GM13977 (cell line): Measurements from ENCODE around the gene EXOC2.
"Not testable (repeated sequence)": the region's sequence is repeated elsewhere in the genome, so short reads cannot be mapped to it uniquely, and the experiment has no call there.

ENCODE experiments used
- DNase-seq: peaks from one replicate; pipeline ENCODE4 v3.0.0; 2012; ENCODE audit warnings: low spot score
- in situ Hi-C: fragments of 300-500 bp; cut with MboI; formaldehyde crosslinking; loops from one replicate; pipeline ENCODE4 v1.12.0; 2022; ENCODE audit warnings: low sequenced_read_pairs, low pct_unique_long_range_greater_than_20kb, mixed read lengths, inconsistent platforms; ENCODE audit not compliant: unreplicated experiment
- TF ChIP-seq, protein P1 (sequence below): IDR thresholded peaks from 2 replicates; pipeline ENCODE4 v1.5.1; 2012; ENCODE audit warnings: mild to moderate bottlenecking, control low read depth; ENCODE audit not compliant: insufficient read depth; ENCODE audit errors: extremely low read depth, missing control alignments

Gene EXOC2

GRCh38 chr6:617456-618100 lies 75.4 kb downstream of the EXOC2 start:
- no peak for DNase-seq
- in situ Hi-C loops = no loop called here
- TF ChIP-seq, protein P1, sequence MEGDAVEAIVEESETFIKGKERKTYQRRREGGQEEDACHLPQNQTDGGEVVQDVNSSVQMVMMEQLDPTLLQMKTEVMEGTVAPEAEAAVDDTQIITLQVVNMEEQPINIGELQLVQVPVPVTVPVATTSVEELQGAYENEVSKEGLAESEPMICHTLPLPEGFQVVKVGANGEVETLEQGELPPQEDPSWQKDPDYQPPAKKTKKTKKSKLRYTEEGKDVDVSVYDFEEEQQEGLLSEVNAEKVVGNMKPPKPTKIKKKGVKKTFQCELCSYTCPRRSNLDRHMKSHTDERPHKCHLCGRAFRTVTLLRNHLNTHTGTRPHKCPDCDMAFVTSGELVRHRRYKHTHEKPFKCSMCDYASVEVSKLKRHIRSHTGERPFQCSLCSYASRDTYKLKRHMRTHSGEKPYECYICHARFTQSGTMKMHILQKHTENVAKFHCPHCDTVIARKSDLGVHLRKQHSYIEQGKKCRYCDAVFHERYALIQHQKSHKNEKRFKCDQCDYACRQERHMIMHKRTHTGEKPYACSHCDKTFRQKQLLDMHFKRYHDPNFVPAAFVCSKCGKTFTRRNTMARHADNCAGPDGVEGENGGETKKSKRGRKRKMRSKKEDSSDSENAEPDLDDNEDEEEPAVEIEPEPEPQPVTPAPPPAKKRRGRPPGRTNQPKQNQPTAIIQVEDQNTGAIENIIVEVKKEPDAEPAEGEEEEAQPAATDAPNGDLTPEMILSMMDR = no peak

GRCh38 chr6:613981-614380 lies 79.0 kb downstream of the EXOC2 start:
- in situ Hi-C loops = no loop called here

GRCh38 chr6:611928-612327 lies 81.0 kb downstream of the EXOC2 start:
- in situ Hi-C loops = no loop called here
- DNase-seq = no peak
- TF ChIP-seq, protein P1 = no peak

More at GRCh38 chr6:613981-614380, 79.0 kb downstream of the EXOC2 start:
- TF ChIP-seq, protein P1 = no peak
- DNase-seq = no peak

- DNase-seq = no peak
- TF ChIP-seq, protein P1 = no peak
- in situ Hi-C loops = no loop called here
Measured at GRCh38 chr6:610882-611281, 82.1 kb downstream of the EXOC2 start.

- in situ Hi-C loops = no loop called here
- DNase-seq = no peak
- TF ChIP-seq, protein P1 = no peak
Measured at GRCh38 chr6:609905-610304, 83.0 kb downstream of the EXOC2 start.

- TF ChIP-seq, protein P1 = no peak
- in situ Hi-C loops = no loop called here
- DNase-seq = no peak
Measured at GRCh38 chr6:606829-607379, 86.0 kb downstream of the EXOC2 start.

DNA sequence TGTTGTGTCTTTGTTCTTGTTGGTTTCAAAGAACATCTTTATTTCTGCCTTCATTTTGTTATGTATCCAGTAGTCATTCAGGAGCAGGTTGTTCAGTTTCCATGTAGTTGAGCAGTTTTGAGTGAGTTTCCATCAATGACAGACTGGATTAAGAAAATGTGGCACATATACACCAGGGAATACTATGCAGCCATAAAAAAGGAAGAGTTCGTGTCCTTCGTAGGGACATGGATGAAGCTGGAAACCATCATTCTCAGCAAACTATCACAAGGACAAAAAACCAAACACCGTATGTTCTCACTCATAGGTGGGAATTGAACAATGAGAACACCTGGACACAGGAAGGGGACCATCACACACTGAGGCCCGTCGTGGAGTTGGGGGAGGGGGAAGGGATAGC lies 87.0 kb downstream of the EXOC2 start:
- DNase-seq, in situ Hi-C loops: not testable (repeated sequence)
